ENCODE measurements around the gene KRT4. TPM values are rescaled to one million over a fixed set of nuclear protein-coding genes. Genes with fewer than 3 reads are reported as not detected.

Gene KRT4
- total and polyA plus RNA-seq, 2 donors (not counting 3 experiments of a cell fraction or from before 2014, with no cell fraction given), result not detected

GRCh38 chr12:52857500-52857899 lies 43.6 kb upstream of the KRT4 start:
- Histone ChIP-seq H3K27me3 (ENCODE audit: control insufficient read depth in 2 of 2, insufficient read depth in 2 of 2, low read length in 2 of 2) (peaks cover 0 to 4% of the 10 kb centered on the region in 2 experiments), H2AFZ (ENCODE audit: low read depth, low read length) (no peak overlapping the region), H3K9ac (replicated peaks; ENCODE audit: extremely low read depth, insufficient read depth, low read length) (no peak overlapping the region), H3K4me3 (replicated peaks in 1 of 3; ENCODE audit: insufficient read depth in 1 of 3, low read depth in 1 of 3, low read length in 3 of 3) (no peak overlapping the region), H3K9me1 (replicated peaks; ENCODE audit: control insufficient read depth, extremely low read depth, insufficient read depth, low read length) (no peaks in the 10 kb centered on the region), H3K4me1 (ENCODE audit: control insufficient read depth, extremely low read depth, insufficient read depth, low read length) (no peaks in the 10 kb centered on the region), H3K36me3 (ENCODE audit: control insufficient read depth in 2 of 2, extremely low read depth in 1 of 2, insufficient read depth in 2 of 2, low read length in 2 of 2) (no peaks in the 10 kb centered on the region), H3K4me2 (ENCODE audit: insufficient read depth, low read length) (no peak overlapping the region), H3K27ac (ENCODE audit: insufficient read depth, low read depth, low read length) (no peak overlapping the region), H4K20me1 (replicated peaks; ENCODE audit: control insufficient read depth, extremely low read depth, insufficient read depth, low read length) (no peaks in the 10 kb centered on the region), H3K9me3 (replicated peaks; ENCODE audit: control insufficient read depth, insufficient read depth, low read length) (no peaks in the 10 kb centered on the region), H3K79me2 (ENCODE audit: control insufficient read depth, insufficient read depth, low read length) (no peaks in the 10 kb centered on the region)
- DNase-seq (ENCODE audit: low read depth, low spot score), result no peak
- dilution Hi-C loops (cut with MboI; ENCODE audit: extremely low pct_ligation_motif_present, low sequenced_read_pairs) (no loop called here), intact Hi-C loops (cut with micrococcal nuclease) (no loop called here)
- ChIA-PET CTCF (interaction anchor here (1.7 kb wide), 2 partner anchors 8 to 13 kb away, joined by 4 to 8 read pairs; no protein-coding TSS in a partner anchor), POLR2A (no interaction called here)
- TF ChIP-seq JUN (IDR thresholded peaks at IDR 0.05; ENCODE audit: borderline replicate concordance, insufficient read depth, insufficient read length, low read depth) (no peak), EZH2 (IDR thresholded peaks at IDR 0.05; ENCODE audit: borderline replicate concordance, low read depth, low read length, severe bottlenecking) (no peak), GATA2 (IDR thresholded peaks at IDR 0.05; ENCODE audit: insufficient read depth, insufficient read length, low read depth, low read length) (no peak), MYC (IDR thresholded peaks at IDR 0.05; ENCODE audit: low read depth, low read length) (no peak), MAX (IDR thresholded peaks at IDR 0.05; ENCODE audit: insufficient read depth, insufficient read length) (no peak), FOS (IDR thresholded peaks at IDR 0.05; ENCODE audit: borderline replicate concordance, insufficient read depth, low read length) (no peak), POLR2A (IDR thresholded peaks at IDR 0.05; ENCODE audit: low read depth, low read length) (no peak)
- no peak for FAIRE-seq
- no TSS peak for BruUV-seq (replicated peaks)

GRCh38 chr12:52856787-52857186 lies 42.9 kb upstream of the KRT4 start:
- H3K79me2 ChIP-seq (ENCODE audit: control insufficient read depth, insufficient read depth, low read length), result no peaks in the 10 kb centered on the region
- no peak overlapping the region for H3K27ac ChIP-seq (ENCODE audit: insufficient read depth, low read depth, low read length)
- H3K4me3 ChIP-seq (replicated peaks in 1 of 3; ENCODE audit: insufficient read depth in 1 of 3, low read depth in 1 of 3, low read length in 3 of 3), result no peak overlapping the region
- no peaks in the 10 kb centered on the region for H3K9me1 ChIP-seq (replicated peaks; ENCODE audit: control insufficient read depth, extremely low read depth, insufficient read depth, low read length)
- H3K9me3 ChIP-seq (replicated peaks; ENCODE audit: control insufficient read depth, insufficient read depth, low read length), result no peaks in the 10 kb centered on the region
- DNase-seq (ENCODE audit: low read depth, low spot score) (no peak), FAIRE-seq (no peak)
- H3K4me2 ChIP-seq (ENCODE audit: insufficient read depth, low read length), result no peak overlapping the region
- H3K4me1 ChIP-seq (ENCODE audit: control insufficient read depth, extremely low read depth, insufficient read depth, low read length), result no peaks in the 10 kb centered on the region
- no peak overlapping the region for H2AFZ ChIP-seq (ENCODE audit: low read depth, low read length)
- H3K9ac ChIP-seq (replicated peaks; ENCODE audit: extremely low read depth, insufficient read depth, low read length), result no peak overlapping the region
- no peaks in the 10 kb centered on the region for H4K20me1 ChIP-seq (replicated peaks; ENCODE audit: control insufficient read depth, extremely low read depth, insufficient read depth, low read length)
- peaks cover 2 to 5% of the 10 kb centered on the region in 2 experiments for H3K27me3 ChIP-seq (ENCODE audit: control insufficient read depth in 2 of 2, insufficient read depth in 2 of 2, low read length in 2 of 2)
- intact Hi-C loops (cut with micrococcal nuclease) (no loop called here), dilution Hi-C loops (cut with MboI; ENCODE audit: extremely low pct_ligation_motif_present, low sequenced_read_pairs) (no loop called here)
- no TSS peak for BruUV-seq (replicated peaks)
- no peak for TF ChIP-seq JUN (IDR thresholded peaks at IDR 0.05; ENCODE audit: borderline replicate concordance, insufficient read depth, insufficient read length, low read depth)
- TF ChIP-seq POLR2AphosphoS5 (IDR thresholded peaks at IDR 0.05; ENCODE audit: insufficient read depth, low read depth, low read length), result no peak
- no peak for TF ChIP-seq POLR2A (IDR thresholded peaks at IDR 0.05; ENCODE audit: low read depth, low read length)
- no peak for TF ChIP-seq FOS (IDR thresholded peaks at IDR 0.05; ENCODE audit: borderline replicate concordance, insufficient read depth, low read length)
- TF ChIP-seq MYC (IDR thresholded peaks at IDR 0.05; ENCODE audit: low read depth, low read length), result no peak
- TF ChIP-seq GATA2 (IDR thresholded peaks at IDR 0.05; ENCODE audit: insufficient read depth, insufficient read length, low read depth, low read length), result no peak
- TF ChIP-seq EZH2 (IDR thresholded peaks at IDR 0.05; ENCODE audit: borderline replicate concordance, low read depth, low read length, severe bottlenecking), result no peak
- TF ChIP-seq MAX (IDR thresholded peaks at IDR 0.05; ENCODE audit: insufficient read depth, insufficient read length), result no peak
- no peak for TF ChIP-seq CTCF (IDR thresholded peaks at IDR 0.05; ENCODE audit: extremely low read depth in 1 of 2, insufficient read depth in 1 of 2, low read depth in 1 of 2, low read length in 2 of 2)
- H3K36me3 ChIP-seq (ENCODE audit: control insufficient read depth in 2 of 2, extremely low read depth in 1 of 2, insufficient read depth in 2 of 2, low read length in 2 of 2), result no peaks in the 10 kb centered on the region
- CTCF ChIA-PET, result interaction anchor here (1.7 kb wide), 2 partner anchors 9 to 14 kb away, joined by 4 to 8 read pairs; no protein-coding TSS in a partner anchor
- POLR2A ChIA-PET, result no interaction called here
